GM19438 (cell line): ENCODE results near the gene COX6B2.
A peak's percentile ranks its signal among the peaks of the same experiment; 100 is the strongest.
"Not testable (repeated sequence)": the region's sequence is repeated elsewhere in the genome, so short reads cannot be mapped to it uniquely, and the experiment has no call there.

Source experiments
- ATAC-seq: cut with Tn5 transposase; IDR thresholded peaks from one replicate; pipeline ENCODE4 v1.9.1; 2021; ENCODE audit warnings: low read depth; ENCODE audit not compliant: unreplicated experiment

The COX6B2 gene, protein sequence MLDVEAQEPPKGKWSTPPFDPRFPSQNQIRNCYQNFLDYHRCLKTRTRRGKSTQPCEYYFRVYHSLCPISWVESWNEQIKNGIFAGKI

DNA sequence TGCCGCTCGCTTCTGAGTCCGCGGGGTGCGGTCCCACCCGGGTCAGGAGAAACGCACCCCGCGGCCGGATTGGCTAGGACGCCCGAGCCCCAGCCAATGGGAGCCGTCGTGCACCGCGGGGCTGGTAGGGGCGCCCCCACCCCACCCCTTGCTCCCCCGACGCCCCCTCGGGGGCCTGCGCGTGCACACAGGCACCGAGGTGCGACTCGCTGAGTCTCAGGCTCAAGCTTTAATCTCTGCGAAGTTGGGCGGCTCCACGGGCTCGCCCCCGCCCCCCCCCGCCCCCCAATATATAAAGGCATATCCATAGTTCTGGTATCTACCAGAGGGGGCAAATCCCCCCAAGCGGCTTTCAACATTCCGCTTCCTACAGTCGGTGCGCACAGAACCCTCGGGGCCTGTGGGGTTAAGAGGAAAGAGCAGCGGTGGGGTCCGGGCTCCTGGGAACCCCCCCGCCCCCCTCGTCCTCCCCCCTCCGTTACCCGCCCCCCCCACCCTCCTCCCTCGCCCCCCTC is at the start of gene COX6B2:
COX6B2 (minus strand) TSS at position 22 of the 515 bp plus-strand sequence. CDS start 198 bp downstream, outside the sequence.
- ATAC-seq, result no peak

DNA sequence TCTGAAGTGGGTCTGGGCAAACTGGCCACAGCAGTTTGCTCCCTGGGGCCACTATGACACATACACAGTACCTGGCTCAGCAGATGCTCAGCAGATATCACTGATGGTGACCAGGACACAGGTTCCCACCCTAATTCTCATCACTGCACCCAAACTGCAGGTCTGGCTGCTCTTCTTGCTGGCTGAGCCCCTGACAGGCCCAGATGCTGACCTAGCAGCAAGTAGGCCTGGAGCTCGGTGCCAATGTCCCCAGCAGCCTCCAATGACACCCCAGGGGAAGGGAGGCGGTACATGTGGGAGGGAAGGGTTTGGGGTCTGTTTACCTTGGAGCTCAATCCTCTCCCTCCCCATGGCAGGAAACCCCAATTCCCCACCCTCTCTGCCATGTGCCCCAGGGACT is 48.0 kb upstream of the COX6B2 start:
- no peak for ATAC-seq

DNA sequence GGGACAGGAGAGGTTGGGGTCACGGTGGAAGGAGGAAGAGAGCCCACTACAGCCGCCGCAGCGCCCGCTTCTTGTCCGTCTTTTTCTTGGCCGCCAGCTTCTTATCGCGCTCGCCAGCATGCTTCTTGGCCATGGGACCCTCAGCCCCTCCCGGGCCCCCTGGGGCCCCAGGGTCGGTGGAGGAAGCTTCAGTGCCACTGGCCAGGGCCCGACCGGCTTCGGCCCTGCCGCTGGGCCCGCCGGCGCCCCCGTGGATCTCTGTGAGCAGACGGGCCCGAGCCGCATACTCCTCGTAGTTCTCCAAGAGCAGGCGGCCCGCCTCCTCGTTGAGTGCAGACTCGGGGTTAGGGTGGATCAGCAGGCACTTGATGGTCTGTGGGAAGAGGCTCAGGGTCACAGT is 46.9 kb upstream of the COX6B2 start:
- ATAC-seq, result not testable (repeated sequence)

DNA sequence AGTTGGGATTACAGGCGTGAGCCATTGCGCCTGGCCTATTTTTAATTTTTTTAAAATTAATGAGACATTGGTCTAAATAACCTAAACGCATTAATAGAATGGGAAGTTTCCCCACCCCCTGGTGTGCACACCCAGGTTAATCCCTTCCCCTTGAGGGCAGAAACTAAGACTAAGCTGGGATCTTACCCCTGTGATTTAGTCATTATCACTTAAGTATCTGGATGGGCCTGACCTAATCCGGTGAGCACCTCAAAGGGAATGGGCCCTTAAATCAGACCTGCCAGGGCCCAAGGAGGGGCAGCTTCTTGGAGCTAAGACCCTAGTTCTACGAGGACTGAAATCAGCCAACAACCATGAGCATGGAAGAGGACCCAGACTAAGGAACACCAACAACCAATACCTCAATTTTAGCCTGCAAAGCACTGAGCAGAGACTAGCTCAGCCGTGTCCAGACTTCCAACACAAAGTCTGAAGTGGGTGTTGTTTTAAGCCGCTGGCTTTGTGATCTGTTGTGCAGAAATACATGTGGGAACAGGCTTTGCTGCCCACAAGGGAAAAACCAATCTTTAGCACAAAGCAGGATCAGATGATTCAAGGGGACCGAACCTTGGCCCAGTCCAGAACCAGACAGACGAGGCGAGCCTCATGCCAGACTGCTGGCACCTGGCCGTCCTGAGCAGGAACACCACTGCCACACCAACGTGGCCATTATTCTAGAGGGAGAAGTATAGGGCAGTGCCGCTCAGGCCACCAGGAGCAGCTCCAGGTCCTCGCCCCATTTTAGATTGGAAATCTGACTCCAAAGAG is 46.0 kb upstream of the COX6B2 start:
- no peak for ATAC-seq

DNA sequence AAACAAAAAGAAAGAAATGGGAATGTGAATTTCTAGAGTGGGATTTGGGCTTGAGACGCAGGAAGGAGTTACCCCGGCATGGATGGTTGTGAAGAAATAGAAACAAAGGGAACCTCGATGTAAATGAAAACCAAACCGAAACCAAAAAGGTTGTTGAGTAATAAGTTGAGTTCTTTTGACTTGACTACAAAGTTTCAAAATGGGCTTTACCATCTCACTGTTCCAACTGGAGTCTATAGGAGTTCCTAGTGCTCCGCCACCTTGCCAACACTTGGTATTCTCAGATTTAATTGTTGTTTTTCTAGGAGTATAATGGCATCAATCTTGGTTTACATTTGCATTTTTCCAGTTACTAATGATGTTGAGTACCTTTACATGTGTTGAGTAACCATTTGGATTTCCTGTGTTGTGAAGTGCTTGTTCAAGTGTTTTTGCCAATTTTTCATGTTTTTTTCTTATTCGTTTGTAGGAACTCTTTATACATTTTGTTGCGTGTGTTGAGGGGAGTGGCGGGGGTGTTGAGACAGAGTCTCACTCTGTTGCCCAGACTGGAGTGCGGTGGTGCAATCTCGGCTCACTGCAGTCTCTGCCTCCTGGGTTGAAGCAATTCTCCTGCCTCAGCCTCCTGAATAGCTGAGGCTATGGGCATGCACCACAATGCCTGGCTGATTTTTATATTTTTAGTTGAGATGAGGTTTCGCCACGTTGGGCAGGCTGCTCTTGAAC is 43.8 kb upstream of the COX6B2 start:
- ATAC-seq, result no peak

DNA sequence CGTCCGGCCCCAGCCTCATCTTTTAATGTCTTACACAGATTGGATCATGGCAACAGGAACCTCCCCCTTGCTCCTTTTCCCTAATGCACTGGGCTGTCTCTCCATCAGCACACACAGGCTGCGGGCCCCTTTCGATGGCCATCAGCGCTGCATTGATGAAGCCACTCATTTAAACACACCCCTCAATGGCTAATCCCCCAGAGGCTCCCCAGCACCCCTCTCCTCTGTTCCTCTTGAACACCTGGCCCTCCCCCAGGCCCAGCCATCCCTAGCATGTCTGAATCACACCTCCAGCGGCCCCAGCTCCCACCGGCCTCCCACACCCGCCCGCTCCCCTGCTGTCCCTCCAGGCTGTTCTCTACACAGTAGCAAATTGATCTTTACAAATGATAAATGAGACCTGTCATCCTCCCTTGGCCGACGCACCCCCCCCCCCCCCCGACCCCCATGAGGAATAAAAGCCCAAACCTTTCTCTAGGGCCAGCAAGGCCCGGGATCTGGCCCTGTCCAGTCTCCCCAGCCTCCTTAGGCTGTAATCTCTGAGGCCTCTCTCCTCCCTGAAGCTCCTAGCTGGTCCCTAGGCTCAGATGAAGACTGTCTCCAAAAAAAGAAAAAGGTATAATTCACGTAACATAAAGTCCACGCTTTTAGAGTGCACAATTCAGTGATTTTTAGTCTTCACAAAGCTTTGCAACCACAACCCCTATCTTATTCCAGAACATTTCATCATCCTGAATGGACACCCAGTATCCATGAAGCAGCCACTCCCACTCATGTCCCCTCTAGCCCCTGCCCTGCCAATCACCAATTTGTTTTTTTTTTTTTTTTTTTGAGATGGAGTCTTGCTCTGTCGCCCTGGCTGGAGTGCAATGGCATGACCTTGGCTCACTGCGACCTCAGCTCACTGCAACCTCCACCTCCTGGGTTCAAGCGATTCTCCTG is 38.6 kb upstream of the COX6B2 start:
- no peak for ATAC-seq

DNA sequence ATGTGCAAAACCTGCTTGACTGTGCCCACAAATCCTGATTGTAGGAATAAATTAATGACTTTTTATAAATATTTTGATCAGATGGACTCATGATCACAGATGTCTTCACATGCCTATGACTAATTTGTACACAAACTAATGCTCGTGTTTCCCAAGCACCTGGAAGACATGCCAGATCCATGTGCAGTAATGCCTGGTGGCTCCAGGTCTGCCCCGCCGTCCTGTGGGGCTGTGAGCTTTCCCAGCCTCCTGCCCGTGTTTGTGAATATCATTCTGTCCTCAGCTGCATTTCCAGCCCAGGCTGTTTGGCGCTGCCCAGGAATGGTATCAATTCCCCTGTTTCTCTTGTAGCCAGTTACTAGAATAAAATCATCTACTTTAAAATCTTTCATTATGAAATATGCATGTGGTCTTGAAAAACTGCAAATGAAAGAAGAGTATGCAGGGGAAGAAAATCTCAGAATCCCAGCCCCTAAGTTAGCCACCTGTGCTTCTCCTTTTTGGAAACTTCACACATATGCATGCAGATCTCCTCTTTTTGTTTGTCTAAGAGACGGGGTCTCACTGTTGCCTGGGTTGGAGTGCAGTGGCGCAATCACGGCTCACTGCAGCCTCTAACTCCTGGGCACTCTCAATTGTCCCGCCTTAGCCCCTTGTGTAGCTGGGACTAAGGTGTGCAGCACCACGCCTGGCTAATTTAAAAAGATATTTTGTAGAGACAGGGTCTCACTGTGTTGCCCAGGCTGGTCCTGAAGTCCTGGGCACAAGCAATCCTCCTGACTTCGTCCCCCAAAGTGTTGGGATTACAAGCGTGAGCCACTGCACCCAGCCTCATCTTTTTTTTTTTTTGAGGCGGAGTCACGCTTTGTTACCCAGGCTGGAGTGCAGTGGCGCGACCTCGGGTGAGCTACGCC is 37.4 kb upstream of the COX6B2 start:
- no peak for ATAC-seq

DNA sequence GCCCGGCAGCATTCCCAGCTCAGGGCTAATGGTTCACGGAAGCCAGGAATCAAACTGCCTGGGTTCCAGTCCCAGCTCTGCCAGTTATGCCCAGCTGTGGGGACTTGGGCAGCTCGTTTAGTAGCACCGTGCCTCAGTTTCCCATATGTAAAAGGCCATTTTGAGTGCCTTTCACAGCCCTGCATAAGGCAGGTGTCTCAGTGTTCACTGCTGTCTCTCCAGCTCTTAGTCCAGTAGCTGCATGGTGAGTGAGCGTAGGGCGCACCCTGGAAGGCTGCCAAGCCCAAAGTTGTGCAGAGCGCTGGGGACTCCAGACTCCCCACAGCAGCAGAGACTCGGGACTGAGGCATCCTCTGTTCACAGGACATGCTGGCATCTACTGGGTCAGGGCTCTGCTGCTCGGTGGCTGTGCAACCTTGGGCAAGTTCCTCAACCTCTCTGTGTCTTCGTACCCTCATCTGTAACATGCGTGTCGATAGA is 36.7 kb upstream of the COX6B2 start:
- no peak for ATAC-seq

DNA sequence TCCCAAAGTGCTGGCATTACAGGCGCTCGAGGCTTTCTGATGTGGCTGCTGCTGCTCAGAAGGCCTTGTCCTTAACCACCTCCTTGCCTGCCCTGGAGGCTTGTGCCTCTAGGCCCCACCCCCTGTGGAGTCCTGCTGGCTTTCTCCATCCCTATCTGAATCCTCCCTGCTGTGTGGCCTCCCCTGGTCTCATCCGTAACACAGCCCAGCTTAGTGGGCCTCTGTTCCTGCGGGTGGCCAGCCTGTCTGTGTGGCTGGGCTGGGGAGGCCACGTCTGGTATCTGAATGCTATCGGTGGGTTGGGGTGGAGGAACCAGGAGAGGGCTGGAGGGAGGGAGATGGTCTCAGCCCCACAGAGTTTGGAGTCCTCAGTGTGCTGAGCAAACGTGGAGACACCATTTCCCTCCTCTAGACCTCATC is 36.0 kb upstream of the COX6B2 start:
- ATAC-seq, result no peak

DNA sequence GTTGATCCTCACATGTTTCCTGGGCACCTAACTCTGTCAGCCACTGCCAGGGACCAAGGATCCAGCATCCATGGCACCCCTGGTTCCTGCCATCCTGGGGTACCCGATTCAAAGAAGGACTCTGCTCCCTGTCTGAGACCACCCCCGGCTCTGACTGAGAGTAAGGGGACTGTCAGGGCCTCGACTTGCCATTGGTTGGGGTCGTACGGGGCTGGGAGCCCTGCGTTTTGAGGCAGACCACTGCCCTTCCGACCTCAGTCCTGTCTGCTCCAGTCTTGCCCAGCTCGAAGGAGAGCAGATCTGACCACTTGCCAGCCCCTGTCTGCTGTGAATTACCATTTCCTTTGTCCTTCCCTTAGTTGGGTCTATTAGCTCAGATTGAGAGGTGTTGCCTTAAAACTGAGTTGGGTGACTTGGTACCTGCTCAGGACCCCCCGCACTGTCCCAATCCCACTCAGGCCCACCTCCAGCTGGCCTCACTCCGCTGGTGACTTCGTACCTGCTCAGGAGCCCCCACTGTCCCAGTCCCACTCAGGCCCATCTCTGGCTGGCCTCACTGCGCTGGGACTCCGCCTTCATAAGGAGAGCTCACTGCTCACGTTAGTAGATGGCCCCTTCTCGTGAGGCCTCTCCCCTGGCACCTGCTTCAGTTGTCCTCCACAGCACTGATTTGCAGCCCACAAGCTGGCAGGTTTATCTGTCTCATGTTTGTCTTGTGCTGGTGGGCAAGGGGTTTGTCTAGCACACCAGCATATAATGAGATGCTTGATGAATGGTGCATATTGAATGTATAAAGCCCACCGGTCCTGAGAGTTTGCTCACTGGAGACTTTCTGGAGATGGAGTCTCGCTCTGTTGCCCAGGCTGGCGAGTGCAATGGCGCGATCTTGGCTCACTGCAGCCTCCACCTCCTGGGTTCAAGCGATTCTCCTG is 35.1 kb upstream of the COX6B2 start:
- no peak for ATAC-seq

DNA sequence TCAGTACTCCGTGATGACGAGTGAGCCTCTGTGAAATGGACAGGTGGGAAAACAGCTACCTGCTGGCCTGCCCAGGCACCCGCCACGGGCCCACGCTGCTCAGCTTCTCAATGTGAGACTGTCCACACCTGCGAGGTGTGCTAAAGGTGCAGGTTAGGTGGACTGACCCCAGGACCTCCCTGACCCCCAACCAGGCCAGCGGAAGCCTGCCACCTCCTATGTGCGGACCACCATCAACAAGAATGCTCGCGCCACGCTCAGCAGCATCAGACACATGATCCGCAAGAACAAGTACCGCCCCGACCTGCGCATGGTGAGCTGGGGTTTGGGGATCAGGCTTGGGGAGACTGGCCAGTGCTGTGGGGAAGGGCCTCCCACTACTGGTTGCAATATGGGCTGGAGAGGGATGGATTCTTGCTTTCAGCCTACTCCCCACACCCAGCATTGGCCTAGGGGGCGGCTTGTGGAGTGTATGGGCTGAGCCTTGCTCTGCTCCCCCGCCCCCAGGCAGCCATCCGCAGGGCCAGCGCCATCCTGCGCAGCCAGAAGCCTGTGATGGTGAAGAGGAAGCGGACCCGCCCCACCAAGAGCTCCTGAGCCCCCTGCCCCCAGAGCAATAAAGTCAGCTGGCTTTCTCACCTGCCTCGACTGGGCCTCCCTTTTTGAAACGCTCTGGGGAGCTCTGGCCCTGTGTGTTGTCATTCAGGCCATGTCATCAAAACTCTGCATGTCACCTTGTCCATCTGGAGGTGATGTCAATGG is 33.4 kb upstream of the COX6B2 start:
- no peak for ATAC-seq

DNA sequence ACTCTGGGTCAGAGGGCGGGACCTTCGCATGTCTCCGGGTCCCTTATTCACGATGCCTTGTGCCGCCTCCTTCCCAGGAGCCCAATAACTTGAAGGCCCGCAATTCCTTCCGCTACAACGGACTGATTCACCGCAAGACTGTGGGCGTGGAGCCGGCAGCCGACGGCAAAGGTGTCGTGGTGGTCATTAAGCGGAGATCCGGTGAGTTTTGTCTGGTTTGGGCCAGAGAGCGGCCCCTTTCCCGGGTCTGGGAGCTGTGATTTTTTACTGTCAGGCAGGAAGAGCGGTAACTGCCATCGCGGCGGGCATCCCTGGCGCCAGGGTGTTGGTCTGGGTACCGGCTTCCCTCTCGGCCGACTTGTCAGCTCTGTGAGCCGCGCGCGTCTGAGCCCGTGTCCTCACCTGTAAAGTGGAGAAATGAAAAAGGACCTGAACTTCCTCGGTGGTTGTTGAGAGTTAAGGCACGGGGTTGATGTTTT is 32.0 kb upstream of the COX6B2 start:
- ATAC-seq, result no peak

DNA sequence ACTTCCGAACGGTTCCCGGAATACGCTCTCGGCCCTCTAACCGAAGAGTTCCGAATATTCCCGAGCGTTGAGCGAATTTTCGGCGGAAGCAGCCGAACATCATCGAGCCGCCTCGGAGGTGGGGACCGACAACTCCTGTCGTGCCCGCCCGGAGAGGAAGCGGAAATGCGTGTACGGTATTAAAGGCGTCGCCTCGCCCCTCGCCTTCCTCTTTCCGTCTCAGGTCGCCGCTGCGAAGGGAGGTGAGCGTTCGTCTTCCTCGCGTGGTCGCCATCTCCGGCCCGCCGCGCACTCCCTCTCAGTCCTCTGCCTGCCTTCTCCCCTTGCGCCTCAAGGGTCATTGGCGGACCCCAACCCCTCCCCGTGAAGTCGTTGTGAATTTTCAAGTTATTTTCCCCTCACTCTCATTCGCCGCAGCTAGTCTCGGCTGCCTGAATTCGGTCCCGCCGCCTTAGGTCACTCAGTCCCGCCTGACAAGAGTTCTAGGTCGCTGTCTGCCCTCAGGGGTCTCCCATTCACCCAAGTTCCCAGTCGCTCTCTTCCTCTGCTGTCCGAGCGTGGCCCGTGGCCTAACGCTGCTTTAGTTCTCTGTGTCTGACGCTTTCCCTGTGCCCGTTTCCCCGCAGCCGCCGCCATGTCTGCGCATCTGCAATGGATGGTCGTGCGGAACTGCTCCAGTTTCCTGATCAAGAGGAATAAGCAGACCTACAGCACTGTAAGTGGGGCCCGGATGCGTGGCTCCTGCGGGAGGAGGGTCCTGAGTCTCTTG is 31.4 kb upstream of the COX6B2 start, which contains the start of gene RPL28:
RPL28 (plus strand) TSS at position 209 of the 769 bp plus-strand sequence; CDS start at position 635, 426 bp downstream.
- peak; percentile 72 for ATAC-seq

DNA sequence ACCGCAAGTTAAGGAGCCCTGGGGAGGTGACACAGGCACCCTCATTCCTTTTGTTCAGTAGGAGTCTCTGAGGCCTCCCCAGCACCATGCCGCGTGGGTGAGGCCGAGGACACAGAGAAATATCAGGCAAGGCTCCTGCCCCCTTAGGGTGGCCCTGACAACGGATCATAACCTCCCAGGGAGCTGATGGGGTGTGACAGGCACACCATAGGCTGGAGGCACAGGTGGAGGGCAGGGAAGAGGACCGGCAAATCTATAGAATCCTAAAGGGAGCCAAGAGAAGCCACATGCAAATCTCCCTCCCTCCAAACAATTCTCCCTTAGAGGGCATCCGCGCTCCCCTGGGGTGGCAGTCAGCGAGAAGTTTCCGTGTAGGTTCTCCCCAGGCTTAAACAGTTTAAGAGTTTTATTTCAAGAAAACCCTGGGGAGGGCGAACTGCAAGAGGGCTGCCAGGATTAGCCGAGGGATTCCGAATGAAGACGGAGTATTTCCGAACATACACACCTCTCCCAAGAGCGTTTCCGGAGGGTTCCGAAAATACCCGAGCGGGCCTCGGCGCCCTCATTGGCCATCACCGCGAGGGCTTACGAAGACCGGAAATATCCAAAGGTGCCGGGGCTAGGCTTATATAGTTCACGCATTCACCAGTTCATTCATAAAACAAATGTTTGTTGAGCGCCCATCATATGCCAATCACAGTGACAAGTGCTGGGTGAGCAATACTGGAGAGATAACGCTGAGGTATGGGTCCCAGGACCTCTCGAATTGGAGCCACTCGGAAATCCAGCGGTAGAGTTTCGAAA is 30.6 kb upstream of the COX6B2 start:
- peak; percentile 54 for ATAC-seq

DNA sequence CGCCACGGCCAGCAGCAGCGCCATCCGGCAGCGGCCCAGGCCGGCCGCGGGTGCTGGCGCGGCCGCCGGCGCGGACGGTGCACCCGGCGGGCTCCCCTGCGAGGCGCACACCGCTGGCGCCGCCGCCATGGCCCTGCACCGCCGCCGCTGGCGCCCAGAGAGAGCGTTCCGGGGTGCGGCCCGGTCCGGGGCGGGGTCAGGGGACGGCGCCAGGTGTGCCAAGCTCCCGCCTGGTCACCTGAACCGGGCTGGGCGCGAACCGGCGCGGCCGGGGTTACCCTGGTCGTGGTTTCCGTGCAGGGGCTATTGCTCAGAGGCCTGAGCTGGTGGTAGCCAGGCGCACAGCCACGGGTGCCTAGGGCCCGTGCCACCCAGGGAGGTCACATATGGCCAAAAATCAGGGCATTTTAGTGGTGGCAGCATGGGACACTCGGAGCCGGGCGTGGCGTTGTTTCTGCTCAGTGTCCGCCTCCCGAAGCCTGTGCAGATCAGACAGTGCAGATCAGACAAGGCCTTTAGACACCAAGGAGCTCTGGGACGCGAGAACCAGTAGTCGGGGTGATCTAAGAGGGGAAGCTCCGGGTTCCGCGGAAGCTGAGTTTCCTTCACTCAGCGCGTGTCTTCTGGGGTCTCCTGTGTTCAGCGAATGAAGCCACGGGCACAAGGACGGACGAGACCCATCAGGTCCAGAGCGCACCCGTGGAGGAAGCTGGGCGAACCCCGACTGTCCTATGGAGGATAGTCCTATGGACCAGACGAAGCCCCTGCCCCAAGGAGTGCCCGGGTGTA is 29.8 kb upstream of the COX6B2 start, which contains the start of gene TMEM238:
TMEM238 (minus strand) TSS at position 162 of the 789 bp plus-strand sequence; CDS start at position 129, 33 bp downstream.
- no peak for ATAC-seq
